Neural progenitor cell (in vitro differentiated cells): Measurements from ENCODE around the gene LTBP1.

Experiments
- CTCF ChIP-seq: fragments of 200-600 bp; sonication (generic); IDR thresholded peaks from 2 replicates; pipeline ENCODE4 v1.5.1; 2017; ENCODE audit warnings: antibody characterized with exemption, mild to moderate bottlenecking
- EZH2 ChIP-seq: fragments of 200-600 bp; sonication (generic); IDR thresholded peaks from 2 replicates; pipeline ENCODE4 v1.6.1; 2017; ENCODE audit warnings: antibody characterized with exemption, mild to moderate bottlenecking, moderate library complexity
- EZH2phosphoT487 ChIP-seq: fragments of 200-600 bp; sonication (generic); IDR thresholded peaks from 2 replicates; pipeline ENCODE4 v1.6.1; 2017; ENCODE audit warnings: antibody characterized with exemption

GRCh38 chr2:32925976-32926707 lies 20.6 kb upstream of the LTBP1 start:
- no peak for TF ChIP-seq CTCF
- no peak for TF ChIP-seq EZH2
- TF ChIP-seq EZH2phosphoT487 = no peak
